Measurements from ENCODE around the gene GRP. TPM values are rescaled to one million over a fixed set of nuclear protein-coding genes. Genes with fewer than 3 reads are reported as not detected.

The GRP gene
- total RNA-seq, 1 donor from 2014 or later, result not detected

DNA sequence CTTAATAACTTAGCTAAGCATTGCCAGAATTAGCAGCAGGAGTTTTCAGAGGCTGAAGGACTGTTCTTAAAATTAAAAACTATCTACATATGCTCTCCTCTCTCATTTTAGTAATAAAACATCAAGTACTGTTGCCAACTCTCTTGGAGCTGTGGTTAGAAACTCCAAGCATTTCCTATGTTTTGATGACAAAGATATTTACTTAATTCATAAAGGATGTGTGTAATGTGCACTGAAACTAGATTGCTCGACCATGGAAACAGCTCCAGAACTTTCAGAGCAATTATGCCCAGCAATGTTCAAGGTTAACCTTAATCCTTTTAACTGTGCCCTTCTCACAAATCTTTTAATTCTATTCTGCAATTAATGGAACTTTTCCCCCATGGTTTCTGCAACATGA lies 8.4 kb downstream of the GRP start:
- DNase-seq (ENCODE audit: low spot score), result no peak
- peaks cover 76% of the 10 kb centered on the region for H3K27me3 Mint-ChIP-seq (ENCODE audit: low read depth)
- no peaks in the 10 kb centered on the region for H3K4me1 Mint-ChIP-seq (ENCODE audit: low read depth)
- no peaks in the 10 kb centered on the region for H3K36me3 Mint-ChIP-seq (ENCODE audit: low read depth)
- H3K27ac Mint-ChIP-seq (ENCODE audit: unreplicated experiment), result no peak overlapping the region
- TF ChIP-seq, protein P1, sequence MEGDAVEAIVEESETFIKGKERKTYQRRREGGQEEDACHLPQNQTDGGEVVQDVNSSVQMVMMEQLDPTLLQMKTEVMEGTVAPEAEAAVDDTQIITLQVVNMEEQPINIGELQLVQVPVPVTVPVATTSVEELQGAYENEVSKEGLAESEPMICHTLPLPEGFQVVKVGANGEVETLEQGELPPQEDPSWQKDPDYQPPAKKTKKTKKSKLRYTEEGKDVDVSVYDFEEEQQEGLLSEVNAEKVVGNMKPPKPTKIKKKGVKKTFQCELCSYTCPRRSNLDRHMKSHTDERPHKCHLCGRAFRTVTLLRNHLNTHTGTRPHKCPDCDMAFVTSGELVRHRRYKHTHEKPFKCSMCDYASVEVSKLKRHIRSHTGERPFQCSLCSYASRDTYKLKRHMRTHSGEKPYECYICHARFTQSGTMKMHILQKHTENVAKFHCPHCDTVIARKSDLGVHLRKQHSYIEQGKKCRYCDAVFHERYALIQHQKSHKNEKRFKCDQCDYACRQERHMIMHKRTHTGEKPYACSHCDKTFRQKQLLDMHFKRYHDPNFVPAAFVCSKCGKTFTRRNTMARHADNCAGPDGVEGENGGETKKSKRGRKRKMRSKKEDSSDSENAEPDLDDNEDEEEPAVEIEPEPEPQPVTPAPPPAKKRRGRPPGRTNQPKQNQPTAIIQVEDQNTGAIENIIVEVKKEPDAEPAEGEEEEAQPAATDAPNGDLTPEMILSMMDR (IDR thresholded peaks at IDR 0.05), result no peak
- H3K9me3 Mint-ChIP-seq (ENCODE audit: low read depth), result no peaks in the 10 kb centered on the region
- no peak overlapping the region for H3K4me3 Mint-ChIP-seq (ENCODE audit: unreplicated experiment)

DNA sequence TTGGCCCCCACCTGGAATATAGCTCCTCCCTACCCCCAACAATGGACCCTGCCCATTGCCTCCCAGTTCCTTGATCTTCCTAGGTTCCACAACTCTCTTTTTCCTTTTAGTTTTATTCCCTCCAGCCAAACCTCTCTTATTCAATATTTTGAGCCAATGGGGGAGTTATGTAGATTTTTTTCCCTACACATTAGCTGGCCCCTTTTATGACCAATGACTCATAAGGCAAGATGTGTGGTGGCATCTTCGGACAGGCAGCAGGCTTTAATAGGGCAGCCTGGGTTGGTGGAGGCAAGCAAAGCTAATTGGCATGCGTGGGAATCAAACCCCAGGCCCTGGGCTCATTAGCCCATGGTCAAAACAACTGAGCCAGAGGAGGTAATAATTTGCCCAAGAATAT lies 9.2 kb downstream of the GRP start:
- no peak for DNase-seq (ENCODE audit: low spot score)
- Mint-ChIP-seq H3K9me3 (ENCODE audit: low read depth) (no peaks in the 10 kb centered on the region), H3K4me1 (ENCODE audit: low read depth) (no peaks in the 10 kb centered on the region), H3K27me3 (ENCODE audit: low read depth) (peaks cover 70% of the 10 kb centered on the region), H3K4me3 (ENCODE audit: unreplicated experiment) (no peak overlapping the region), H3K36me3 (ENCODE audit: low read depth) (no peaks in the 10 kb centered on the region), H3K27ac (ENCODE audit: unreplicated experiment) (no peak overlapping the region)
- TF ChIP-seq, protein P1 (IDR thresholded peaks at IDR 0.05), result no peak

DNA sequence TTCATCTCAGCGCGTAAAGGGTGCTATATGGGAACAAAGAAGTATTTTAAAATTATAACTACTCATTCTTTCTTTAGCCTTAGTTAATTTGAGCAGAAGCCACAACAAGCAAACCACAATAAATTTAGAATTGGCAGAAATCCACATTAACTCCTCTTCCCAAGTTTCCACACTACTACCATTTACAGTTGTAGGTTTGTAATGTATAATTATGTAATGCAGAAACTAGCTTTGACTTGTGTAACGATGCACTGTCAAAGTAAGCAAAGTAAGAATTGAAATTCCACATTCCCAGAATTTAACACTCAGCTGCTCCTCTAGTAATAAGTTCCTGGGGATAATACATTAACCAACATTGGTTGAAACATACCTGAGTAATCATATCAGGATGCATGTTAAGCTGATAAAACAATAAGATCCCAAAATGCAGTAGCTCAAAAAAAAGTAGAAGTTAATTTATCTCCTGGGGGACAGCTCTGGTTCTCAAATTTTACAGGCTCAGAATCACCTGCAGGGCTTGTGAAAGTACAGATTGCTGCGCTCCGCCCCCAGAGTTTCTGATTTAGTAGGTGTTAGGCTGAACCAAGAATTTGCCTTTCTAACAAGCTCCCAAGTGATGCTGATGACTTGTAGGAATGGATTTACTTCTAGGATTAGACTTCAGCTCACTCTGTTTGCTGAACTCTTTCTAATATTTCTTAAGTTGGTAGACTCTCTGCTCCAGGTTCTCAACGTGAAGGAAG lies 9.9 kb downstream of the GRP start:
- DNase-seq (ENCODE audit: low spot score), result no peak
- no peaks in the 10 kb centered on the region for H3K4me1 Mint-ChIP-seq (ENCODE audit: low read depth)
- H3K36me3 Mint-ChIP-seq (ENCODE audit: low read depth), result no peaks in the 10 kb centered on the region
- peaks cover 64% of the 10 kb centered on the region for H3K27me3 Mint-ChIP-seq (ENCODE audit: low read depth)
- TF ChIP-seq, protein P1 (IDR thresholded peaks at IDR 0.05), result no peak
- H3K27ac Mint-ChIP-seq (ENCODE audit: unreplicated experiment), result no peak overlapping the region
- H3K4me3 Mint-ChIP-seq (ENCODE audit: unreplicated experiment), result no peak overlapping the region
- H3K9me3 Mint-ChIP-seq (ENCODE audit: low read depth), result no peaks in the 10 kb centered on the region

DNA sequence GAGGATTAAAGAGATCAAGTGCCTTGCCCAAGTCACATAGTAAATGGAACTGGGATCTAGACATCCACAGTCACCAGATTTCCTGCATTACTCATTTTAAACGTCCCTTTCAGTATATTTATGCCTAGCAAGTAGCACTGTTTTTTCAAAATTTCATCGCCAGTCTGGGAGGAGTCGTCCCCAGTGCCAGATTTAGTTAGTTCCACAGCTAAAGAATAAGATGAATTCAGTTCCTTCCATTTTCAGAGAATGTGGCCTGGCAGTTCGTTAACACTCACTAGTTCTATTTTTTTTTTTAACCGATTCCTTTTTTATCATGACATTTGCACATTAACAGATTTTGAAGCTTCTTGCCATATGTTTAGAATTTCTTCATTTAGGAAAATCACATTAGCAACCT lies 11.2 kb downstream of the GRP start:
- Mint-ChIP-seq H3K27ac (ENCODE audit: unreplicated experiment) (no peak overlapping the region), H3K4me3 (ENCODE audit: unreplicated experiment) (no peak overlapping the region), H3K27me3 (ENCODE audit: low read depth) (peaks cover 56% of the 10 kb centered on the region), H3K4me1 (ENCODE audit: low read depth) (no peaks in the 10 kb centered on the region), H3K9me3 (ENCODE audit: low read depth) (no peaks in the 10 kb centered on the region), H3K36me3 (ENCODE audit: low read depth) (no peaks in the 10 kb centered on the region)
- no peak for DNase-seq (ENCODE audit: low spot score)
- TF ChIP-seq, protein P1 (IDR thresholded peaks at IDR 0.05), result no peak

GRCh38 chr18:59231877-59232276 lies 11.9 kb downstream of the GRP start:
- Mint-ChIP-seq H3K27me3 (ENCODE audit: low read depth) (peaks cover 55% of the 10 kb centered on the region), H3K27ac (ENCODE audit: unreplicated experiment) (no peak overlapping the region), H3K9me3 (ENCODE audit: low read depth) (no peaks in the 10 kb centered on the region), H3K36me3 (ENCODE audit: low read depth) (no peaks in the 10 kb centered on the region), H3K4me1 (ENCODE audit: low read depth) (no peaks in the 10 kb centered on the region), H3K4me3 (ENCODE audit: unreplicated experiment) (no peak overlapping the region)
- TF ChIP-seq, protein P1 (IDR thresholded peaks at IDR 0.05), result no peak
- no peak for DNase-seq (ENCODE audit: low spot score)

All from chondrocyte (in vitro differentiated cells).